Stimulated activated CD4-positive, alpha-beta T cell treated with anti-CD3 and anti-CD28 coated beads, Interleukin-4, amount 100 ng/mL, for 24 hours (primary cell): ENCODE results near the gene KCNK1.
A peak's percentile ranks its signal among the peaks of the same experiment; 100 is the strongest.

Experiments
- DNase-seq: peaks from one replicate; pipeline ENCODE4 v3.0.0-alpha.2; 2020

KCNK1 gene

DNA sequence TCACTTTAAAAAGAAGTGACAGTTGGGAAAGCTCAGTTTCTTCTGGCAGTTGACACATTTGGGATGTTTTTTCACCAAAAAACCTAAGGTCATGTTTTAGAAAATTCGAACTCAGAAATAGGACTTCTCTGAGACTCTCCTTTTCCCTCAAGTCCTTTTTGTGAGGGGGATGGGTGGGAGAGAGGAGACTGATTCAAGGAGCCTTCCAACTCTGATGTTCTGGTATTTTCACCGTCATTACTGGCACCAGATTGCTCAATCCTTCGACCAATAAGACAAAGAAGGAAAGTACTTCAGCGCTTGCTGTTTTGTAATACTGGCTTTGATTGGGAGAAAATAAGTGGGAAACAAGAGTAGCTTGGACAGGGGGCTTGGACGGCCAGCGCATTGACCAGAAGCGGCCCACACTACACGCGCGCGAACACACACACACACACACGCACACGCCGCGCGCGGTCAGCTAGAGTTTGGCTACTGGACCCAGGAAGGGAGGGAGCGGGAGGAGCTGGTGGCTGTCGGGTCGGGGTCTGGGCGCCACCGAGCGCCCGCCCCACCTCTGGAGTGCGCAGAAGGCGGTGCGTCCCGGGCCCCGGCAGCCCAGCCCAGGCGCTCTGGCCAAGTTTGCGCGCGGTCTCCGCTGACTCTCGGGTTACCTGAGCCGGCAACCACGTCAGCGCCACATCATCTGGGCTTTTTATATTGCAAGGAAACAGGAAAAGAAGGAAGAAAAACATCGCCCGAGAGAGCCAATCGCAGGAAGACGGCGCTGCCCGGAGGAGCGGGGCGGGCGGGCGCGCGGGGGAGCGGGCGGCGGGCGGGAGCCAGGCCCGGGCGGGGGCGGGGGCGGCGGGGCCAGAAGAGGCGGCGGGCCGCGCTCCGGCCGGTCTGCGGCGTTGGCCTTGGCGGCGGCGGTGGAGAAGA, at the start of gene KCNK1:
Gene KCNK1 (plus strand): TSS at position 855 of the 921 bp plus-strand sequence. CDS start 66 bp downstream, at position 921.
- DNase-seq, result no peak

DNA sequence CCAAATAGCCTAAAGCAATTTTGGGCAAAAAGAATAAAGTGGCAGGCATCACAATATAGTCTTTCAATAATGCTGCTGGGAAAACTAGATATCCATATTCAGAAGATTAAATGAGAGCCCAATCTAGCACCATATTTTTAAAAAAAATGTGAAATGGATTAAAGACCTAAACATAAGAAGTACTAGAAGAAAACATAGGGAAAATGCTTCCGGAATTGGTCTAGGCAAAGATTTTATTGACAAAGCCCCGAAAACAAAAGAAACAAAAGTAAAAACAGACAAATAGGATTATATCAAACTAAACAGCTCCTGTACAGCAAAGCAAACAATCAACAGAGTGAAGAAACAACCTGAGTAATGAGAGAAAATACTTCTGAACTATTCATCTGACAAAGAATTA, 48.6 kb upstream of the KCNK1 start:
- DNase-seq, result no peak

DNA sequence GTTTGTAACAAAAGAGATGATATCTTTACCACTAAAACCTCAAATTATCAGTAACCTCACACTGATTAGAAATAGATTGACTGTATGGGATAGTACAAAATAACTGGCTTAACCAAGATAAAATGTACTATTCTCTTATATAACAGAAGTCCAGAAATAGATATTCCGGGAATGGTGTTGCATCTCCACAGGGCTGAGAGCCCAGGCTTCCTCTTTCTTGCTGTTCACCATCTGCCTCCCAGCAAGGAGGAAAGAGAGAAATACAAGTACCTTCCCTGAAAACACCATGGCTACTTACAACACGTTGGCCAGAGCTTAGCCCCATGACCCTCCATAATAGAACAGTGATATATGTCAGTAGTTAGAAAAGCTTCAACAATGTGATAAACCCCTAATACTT, 47.0 kb upstream of the KCNK1 start:
- no peak for DNase-seq

DNA sequence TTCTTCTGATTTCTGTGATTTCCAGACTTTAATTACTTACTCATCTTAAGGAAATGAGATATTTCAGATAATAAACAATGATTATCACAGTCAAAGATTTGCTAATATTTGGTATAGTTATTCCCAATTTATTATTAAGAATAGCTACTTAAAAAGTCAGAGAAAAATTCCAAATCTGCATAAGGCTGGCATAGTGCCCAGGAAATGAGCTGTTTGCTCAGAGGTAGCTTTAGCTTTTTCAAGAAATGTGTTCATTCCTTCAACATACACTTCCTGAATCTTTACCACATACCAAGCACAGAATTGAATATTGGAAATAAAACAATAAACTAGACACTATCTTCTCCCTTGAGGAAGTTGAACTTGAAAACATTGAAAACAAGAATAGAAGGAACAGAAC, 44.3 kb upstream of the KCNK1 start:
- DNase-seq, result no peak

DNA sequence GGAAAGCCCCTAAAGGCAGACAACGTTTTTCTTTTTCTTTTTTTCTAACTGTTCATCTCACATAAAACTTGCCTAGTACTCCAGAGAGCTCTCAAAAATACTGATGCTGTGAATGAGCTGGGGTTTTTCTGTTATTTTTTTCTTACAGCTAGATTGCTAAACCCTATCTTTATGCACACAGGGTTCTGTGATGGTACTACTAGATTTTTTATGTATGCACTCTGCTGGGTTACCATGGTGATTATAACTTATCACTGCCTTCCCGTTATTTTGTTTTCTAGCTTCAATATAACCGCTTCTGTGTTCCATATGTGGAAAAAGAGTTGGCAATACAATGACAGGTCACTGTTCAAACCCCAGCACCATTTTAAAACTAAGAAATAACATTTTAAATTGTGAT, 43.7 kb upstream of the KCNK1 start:
- no peak for DNase-seq

DNA sequence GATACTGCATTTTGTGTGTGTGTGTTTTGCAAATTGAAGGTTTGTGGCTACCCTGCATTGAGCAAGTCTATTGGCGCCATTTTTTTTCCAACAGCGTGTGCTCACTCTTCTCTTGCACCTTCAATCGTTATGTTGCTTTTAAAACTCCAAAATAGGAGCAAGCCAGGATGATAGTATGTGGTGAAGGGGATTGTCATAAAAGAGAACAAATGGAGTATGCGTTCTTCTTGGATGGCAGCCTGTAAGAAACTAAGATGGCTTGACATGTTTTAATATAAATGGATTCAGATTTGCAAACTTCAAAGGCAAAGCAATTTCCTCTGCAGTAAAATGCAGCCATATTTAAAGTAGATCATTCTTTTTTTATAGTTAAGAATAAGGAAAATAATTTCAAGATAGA, 43.2 kb upstream of the KCNK1 start:
- DNase-seq, result no peak

DNA sequence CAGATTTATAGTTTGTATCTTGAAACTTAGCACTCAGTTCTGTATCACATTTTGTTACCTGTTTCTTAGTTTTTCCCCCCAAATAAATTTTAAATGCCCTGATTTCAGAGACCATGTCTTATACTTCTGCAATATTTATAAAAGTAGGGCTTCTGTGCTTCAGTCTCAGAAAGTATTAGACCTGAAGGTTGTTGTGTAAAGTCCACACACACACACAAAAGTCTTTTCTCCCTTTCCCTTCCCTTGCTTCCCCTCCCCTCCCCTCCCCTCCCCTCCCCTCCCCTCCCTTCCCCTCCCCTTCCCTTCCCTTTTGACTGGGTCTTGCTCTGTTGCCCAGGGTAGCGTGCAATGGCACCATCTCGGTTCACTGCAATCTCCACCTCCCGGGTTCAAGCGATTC, 41.0 kb upstream of the KCNK1 start:
- no peak for DNase-seq

DNA sequence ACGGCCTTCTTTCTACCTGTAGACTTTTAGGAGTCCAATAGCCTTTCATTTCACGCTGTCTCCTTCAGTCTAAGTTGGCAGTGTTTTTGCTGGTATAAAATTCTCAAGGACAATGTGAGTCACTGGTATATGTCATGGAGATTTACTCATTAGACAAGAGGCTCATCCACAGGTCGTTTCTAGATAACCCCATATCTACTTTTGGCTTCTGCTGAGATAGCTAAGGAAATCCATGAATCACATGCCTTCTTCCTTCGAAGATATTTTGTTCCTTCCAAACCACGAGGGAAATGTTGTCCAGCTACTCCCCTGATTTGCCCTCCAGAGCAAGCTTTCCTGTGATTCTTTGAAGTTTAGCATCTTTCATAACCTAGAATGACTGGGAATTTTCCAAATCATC, 38.5 kb upstream of the KCNK1 start:
- DNase-seq, result no peak

DNA sequence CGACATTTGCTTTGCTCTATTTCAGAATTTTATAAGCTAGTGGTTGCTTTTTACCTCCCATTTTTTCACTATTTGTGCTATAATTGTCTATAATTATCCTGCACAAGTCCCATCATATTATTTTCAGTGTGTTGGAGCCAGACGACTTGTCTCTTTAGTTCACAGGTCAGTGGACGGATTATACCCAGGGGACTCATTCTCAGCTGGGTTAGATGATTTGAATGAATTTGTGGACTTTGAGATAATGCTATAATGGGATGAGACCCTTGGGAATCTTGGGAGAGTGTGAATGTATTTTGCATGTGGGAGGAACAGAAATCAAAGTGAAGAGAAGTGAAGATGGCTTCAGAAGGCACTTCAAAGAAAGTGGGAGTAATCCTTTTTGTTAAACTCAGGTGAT, 31.5 kb upstream of the KCNK1 start:
- no peak for DNase-seq

DNA sequence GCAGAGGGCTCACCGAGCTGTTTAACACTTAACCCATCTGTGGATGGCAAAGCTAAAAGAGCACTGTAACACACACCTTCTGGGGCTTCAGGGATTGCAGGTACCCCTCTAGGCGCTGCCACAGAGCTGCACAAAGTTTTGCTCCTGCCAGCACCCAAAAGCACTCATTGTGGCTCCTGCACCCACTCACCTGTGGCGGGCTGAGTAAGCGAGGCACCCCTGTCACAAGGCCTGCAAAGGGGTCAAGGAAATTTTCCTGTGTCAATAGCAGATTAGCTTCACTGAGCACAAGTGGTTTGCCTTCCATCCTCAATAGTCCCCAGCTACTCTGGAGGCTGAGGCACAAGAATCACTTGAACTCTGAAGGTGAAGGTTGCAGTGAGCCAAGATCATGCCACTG, 29.5 kb upstream of the KCNK1 start:
- DNase-seq, result no peak

DNA sequence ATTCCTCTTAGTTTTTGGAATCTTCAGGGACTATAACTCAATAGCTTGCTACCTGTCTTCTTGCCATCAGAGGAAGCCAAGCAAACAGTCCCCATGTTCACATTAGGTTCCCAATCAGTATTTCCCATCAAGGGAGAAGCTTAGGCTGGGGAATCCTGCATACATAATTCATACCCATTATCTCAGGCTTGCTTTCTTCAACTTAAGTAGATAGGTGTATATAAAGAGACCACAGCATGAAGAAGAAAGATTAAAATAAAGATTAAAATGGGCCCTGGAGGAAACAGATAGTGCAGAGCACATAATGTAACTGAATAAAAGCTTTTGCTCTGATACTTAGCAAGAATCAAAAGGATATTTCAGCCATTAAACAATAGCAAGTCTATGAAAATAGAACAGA, 29.0 kb upstream of the KCNK1 start:
- no peak for DNase-seq

DNA sequence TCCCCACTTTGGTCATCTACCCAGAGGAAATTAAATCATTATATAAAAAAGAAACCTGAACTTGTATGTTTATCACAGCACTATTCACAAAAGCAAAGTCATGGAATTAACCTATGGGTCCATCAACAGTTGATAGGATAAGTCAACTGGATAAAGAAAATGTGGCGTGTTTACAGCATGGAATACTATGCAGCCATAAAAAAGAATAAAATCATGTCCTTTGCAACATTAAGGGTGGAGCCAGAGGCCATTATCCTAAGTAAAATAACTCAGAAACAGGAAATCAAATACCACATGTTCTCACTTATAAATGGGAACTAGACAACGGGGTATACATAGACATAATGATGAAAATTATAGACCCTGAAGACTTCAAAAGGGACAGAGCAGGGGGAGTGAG, 27.6 kb upstream of the KCNK1 start:
- no peak for DNase-seq

DNA sequence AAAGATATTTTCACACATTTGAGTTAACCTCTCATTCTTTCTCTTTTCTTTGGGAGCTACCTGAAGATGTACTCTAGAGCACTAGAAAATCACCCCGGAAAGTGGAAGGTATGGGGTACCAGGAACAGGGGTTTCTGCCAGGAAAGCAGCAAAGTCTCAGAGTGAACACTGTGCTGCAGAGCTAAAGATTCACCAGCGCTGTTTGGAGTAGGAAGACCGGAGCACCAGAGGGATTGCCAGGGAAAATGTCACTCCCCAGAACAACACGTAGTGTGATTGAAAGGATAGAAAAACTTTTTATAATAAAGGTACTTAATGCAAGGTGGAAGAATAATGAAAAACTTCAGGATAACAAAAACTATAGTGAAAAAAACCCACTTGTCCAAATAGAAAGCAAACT, 26.7 kb upstream of the KCNK1 start:
- DNase-seq, result no peak

DNA sequence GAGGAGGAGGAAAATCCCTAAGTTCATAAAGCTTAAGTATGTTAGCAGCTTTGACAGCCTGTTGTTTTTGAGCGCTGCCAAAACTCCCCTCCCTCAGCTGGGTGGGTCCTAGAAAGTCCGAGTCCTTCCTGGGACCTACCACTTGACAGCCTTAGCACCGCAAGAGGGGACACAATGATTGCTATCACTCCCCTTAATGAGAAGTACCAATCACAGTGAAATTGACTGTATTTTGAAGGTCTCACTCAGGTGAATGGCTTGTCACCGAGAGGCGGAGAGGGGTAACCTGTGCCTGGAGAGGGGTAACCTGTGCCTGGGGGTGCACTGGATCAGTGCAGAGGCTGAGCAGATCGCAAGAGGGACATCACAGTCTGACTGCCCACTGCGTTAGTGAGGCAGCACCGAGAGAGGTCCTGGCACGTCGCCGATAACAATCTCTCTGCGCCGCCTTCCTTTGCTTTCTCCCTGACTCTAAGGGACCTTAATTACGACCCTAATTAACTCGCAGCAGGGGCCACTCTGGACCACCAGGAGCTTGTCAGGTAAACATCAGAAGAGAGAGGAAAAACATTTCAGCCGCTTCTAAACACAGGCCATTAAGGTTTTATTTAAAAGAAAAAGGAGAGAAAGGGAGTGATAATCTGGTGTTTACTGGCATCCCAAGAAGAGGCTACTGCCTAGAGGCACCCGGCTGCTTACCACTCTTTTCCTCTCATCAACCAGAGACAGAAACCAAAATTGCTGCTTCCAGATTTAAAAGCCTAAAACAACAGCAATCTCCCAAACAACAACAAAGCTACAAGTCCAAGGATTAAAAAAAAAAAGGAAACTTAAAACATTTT, 25.7 kb upstream of the KCNK1 start:
- no peak for DNase-seq

DNA sequence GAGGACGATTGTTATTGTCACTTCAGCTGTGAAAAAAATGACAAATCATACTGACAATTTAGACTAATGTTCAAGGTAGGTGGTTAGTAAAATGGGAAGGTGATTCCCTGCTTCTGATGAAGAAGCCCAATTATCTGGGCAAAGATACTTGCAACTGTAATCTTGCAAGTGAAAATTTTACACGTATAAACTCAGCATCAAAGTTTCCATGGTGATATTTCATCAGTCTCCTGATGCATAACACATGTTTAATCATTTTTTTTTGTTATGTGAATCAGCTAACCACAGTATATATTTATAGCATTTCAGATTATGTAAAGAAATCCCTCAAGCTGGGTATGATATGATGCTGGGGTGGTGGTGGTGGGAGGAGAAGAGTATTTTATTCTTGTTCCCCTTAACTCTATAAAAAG, 16.4 kb upstream of the KCNK1 start:
- DNase-seq, result no peak

DNA sequence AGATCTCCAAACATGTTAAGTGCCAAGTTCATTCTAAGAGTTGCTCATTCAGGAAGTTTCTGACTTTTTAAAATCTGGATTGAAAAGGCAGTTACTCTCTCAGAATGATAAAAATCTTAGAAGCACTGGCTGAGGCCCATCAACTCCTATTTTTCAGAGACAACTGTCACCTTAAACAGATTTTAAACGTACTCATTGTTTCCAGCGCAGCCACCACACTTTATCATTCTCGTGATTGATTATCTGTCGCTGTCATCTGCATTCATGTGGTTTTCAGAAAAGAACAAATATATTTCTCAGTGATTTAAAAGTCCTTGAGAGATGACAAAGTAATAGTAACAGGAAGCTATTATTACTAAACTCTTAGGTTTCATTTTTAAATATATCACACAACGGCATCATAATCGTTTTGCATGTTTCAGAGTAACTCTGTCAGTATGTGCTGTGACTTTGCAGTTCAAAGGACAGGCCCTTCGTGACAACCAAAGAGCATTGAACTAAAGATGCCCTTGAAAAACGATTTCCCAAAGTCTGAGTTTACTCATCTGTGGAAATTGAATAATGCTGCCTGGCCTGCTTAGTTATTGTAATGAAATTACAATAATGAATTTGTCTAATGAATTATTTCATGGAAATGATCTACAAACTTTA, 14.9 kb upstream of the KCNK1 start:
- DNase-seq, result peak; percentile 41

DNA sequence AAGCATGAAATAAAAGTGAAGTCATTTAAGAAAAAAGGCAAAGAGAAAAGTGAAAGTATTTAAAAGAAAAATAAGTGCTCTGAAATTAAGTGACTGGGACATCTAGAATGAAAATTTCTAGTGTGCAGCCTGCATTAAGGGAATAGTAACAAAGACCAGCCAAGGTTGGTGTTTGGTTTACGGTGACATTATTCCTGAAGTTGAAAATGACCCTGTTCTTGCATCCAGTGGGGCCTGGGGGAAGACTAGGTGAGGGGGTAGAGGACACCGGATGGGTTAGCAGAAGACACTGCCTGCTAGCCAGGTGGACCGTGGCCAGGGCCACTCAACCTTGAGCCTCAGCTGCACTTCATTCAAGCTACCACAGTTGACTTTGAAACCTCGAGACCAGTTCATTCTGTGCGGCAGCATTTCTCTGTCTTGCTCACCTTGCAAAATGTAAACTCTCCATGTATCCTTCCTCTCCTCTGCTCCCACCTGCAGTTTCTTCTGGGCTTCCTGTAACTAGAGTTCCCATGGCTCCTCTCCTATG, 14.3 kb upstream of the KCNK1 start:
- no peak for DNase-seq

DNA sequence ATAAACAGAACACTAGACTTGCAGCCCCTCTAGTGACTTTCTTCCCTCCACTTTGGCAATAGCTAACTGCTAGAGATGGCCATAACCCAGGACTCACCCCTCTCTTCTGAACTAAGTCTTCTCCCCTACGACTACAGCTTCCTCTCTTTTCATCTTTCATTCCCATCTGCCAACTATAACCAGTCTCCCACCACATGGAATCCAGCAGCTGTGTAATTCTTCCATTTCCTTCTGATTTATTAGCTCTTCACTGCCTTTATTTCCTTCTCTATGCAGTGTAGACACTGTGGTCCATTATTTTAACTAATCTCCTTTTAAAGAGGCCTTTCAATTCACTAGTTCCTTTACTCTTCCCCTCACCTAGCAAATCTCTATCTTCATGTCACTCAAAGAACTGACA, 13.4 kb upstream of the KCNK1 start:
- DNase-seq, result no peak

DNA sequence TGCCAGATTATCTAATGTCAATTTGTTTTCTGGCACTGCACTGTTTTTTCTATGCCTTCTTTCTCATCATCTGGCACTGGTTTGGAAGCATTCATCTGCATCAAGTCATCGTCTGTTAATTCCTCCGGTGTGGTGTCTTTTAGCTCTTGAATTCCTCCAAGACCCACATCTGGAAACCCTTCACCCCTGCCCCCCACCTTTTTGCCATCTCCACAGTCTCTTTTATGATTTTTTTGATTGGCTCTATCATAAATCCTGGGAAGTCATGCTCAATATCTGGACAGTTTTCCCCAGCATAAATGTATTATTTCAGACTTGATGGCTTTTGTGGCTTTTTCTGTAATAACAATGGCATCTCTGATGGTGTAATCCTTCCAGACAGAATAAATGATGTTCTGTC, 10.4 kb upstream of the KCNK1 start:
- DNase-seq, result no peak

DNA sequence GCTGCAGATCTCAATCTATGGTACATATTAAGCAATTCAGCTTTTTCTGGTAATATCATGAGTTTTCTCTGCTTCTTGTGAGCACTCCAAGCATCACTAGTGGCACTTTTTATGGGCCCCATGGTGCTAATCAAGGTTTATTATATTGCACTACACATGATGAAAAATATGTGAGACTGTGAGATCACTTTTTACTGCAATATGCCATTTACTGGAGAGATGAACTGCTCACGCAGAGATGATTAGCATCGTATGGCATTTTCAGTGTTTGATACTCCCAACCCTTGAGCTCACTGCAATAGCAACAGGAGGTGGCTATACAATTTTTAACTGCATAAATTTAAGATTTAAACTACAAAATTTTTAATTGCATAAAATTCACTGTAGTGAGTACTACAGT, 8.7 kb upstream of the KCNK1 start:
- DNase-seq, result no peak

DNA sequence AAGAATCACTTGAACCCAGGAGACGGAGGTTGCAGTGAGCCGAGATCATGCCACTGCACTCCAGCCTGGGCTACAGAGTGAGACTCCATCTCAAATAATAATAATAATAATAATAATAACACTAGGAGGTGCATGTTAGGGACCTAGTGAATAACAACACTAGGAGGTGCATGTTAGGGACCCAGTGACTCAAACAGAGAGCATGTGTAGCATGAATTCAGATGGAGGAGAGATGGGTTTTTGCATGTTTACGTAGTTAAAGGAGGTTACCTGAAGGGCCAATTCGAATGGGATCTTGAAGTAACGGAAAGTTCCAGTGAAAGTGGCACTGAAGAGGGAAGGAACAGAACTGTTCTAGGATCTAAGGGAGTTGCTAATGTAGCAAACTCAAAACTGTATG, 7.1 kb upstream of the KCNK1 start:
- DNase-seq, result no peak

DNA sequence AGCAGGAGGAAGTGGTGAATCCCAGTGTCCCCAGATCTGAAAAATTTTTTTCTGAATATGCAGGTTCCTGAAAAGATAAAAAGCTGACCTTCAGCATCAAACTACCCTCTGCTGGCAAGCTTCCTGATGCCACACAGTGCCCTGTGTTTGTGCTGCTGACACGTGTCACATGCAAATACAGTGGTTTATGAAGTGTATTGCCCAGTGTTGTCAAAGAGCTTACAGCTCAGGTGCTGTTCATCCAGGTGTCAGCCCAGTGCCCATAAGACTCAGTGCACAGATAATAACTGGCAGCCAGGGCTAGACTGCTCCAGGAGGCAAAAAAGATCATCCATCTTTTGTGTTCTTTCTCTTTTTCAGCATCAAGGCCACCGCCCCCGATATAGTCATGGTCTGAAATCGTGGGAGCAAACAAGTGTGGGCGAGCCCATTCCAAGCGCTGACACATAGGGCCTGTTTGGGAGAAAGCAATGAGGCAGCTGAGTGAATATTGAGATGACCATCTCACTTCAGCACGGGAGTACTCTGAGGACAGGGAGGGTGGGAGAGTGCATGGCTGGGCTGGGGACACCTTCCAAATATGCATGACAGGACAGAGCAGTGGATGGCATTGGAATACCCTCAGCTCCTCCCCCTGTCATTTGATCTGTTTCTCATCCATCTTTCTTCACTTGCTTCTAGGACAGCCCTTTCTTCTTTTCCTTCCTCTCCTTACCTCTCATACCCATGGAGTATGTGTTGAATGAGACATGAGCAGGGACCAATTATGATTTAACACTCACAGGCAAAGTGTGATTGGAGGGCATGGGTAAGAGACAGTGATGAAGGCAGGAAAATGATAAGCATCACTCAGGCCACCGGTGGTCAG, 6.4 kb upstream of the KCNK1 start:
- DNase-seq, result no peak
